RPMI8226 (cell line): ENCODE data around the gene TIMELESS.
"Not testable (repeated sequence)": the region's sequence is repeated elsewhere in the genome, so short reads cannot be mapped to it uniquely, and the experiment has no call there.

ENCODE experiments used
- DNase-seq: peaks from one replicate; pipeline ENCODE4 v3.0.0-alpha.2; 2015

TIMELESS gene

DNA sequence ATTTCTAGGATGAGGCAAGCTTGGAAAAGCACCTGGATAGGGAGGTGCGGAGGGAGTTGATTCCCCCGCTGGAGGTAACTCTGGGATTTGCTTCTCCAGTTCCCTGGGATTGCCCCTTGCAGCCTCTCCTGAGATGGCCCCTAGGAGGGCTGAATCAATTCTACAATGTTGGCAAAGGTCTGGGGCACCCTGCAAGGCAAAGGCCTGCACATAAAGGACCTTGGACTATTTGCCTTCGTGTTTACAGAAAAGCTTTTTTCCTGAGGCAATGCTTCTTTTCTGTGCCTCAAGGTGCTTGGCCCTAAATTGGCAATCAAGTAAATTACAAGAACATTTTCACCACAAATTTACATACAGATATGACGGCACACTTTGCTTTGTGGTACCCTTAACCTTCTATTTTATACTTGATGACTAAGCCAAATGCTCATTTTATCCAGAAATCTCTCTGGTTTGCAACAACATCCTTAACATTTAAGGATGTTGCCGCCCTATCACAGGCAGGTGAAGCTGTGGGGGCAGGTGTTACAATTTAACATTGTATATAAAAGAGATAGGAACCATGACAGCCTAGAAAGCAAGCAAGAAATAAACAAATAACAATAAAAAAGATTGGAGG lies 40.3 kb downstream of the TIMELESS start:
- DNase-seq, result no peak

DNA sequence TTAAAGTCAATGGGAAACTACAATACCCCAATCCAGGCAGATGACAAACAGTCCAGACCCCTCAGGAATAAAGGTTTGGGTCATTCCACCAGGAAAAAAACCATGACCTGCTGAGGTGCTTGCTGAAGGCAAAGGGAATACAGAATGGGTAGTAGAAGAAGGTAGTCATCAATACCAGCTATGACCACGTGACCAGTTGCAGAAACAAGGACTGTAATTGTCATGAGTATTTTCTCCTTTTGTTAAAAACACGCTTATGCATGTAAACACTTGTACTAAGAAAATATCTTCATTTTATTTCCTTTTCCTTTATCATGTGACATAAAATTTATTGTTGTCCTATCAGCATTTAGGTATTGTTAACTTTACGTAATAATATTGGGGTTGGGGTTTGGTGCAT lies 45.0 kb downstream of the TIMELESS start:
- DNase-seq, result not testable (repeated sequence)

DNA sequence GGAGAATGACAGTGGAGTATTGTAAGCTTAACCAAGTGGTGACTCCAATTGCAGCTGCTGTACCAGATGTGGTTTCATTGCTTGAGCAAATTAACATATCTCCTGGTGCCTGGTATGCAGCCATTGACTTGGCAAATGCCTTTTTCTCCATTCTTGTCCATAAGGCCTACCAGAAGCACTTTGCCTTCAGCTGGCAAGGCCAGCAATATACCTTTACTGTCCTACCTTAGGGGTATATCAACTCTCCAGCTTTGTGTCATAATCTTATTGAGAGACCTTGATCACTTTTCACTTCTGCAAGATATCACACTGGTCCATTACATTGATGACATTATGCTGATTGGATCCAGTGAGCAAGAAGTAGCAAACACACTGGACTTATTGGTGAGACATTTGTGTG lies 47.6 kb downstream of the TIMELESS start:
- DNase-seq, result not testable (repeated sequence)

DNA sequence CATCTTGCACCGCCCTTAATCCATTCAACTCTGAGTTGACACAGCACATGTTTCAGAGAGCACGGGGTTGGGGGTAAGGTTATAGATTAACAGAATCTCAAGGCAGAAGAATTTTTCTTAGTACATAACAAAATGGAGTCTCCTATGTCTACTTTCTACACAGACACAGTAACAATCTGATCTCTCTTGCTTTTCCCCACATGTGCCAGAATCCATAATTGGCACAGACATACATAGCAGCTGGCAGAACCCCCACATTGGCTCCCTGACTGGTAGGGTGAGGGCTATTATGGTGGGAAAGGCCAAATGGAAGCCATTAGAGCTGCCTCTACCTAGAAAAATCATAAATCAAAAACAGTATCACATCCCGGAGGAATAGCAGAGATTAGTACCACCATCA lies 48.1 kb downstream of the TIMELESS start:
- DNase-seq, result not testable (repeated sequence)

DNA sequence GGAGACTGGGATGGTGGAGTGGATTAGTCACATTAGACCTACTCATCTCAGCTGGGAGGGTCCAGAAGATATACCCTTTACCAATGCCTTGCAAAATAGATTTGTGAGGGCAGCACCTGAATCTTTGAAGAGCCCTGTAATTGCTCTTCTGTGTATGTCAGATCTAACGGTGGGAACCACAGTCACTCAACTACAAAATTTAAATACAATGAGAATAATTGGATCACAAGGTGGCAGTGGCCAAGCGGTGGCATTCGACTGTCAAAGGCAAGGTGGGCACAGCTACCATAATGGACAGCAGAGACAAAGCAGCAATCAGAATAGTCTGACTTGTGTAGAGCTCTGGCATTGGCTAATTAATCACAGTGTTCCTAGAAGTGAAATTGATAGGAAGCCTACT lies 49.8 kb downstream of the TIMELESS start:
- not testable (repeated sequence) for DNase-seq

DNA sequence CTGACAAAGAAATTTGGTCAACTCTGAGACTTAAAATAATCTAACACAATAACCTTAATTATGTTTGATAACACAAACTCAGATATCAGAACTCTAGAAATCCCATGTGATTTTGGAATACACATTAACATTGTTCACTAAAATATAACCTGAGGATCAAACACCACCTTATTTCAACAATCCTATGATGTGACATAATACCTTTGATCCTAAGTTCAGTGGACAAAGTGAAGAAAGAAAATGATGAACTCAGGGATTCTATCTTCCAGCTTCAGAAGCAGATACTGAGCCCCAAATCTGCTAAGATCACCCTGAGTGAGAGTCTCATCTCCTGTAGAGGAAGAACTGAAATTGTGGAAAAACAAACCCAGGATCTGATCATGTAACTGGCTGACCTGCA lies 50.9 kb downstream of the TIMELESS start:
- DNase-seq, result no peak

DNA sequence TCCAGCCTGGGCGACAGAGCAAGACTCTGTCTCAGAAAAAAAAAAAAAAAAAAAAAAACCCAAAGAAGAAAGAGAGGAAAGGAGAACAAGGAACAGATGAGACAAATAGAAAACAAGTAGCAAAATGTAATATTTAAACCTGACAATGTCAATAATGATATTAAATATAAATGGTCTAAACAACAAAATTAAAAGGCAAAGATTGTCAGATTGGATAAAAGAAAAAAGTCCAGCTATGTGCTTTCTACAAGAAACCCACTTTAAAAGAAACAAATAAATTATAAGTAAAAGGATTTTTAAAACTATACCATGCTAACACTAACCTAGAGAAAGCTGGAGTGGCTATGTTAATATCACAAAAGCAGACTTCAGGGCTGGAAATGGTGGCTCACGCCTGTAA lies 56.9 kb downstream of the TIMELESS start:
- no peak for DNase-seq

DNA sequence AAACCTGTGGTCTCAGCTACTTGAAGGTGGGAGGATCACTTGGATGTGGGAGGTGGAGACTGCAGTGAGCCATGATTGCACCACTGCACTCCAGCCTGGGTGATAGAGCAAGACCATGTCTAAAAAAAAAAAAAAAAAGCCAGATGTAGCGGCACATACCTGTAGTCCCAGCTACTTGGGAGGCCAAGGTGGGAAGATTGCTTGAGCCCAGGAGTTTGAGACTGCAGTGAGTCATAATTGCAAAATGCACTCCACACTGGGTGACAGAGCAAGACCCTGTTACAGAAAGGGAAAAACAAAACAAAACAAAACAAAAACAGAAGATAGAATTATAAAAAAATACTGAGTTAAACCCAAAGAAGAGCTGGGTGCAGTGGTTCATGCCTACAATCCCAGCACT lies 57.5 kb downstream of the TIMELESS start:
- no peak for DNase-seq

DNA sequence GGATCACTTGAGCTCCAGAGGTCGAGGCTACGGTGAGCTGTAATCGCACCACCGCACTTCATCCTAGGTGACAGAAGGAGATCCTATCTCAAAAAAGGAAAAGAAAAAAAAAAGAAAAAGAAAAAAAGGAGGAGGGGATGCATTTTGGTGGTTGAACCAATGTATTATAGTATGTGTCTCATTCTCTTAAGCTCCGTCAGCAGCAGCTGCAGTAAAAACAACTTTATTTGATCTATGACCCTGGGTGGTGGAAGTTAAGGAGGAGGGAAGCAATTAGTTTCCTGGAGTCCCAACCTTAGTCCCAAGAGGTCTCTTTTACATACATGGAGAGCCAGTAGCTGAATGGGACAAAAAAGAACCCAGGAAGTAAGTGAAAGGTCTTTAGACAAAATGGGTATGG lies 59.8 kb downstream of the TIMELESS start:
- DNase-seq, result no peak

DNA sequence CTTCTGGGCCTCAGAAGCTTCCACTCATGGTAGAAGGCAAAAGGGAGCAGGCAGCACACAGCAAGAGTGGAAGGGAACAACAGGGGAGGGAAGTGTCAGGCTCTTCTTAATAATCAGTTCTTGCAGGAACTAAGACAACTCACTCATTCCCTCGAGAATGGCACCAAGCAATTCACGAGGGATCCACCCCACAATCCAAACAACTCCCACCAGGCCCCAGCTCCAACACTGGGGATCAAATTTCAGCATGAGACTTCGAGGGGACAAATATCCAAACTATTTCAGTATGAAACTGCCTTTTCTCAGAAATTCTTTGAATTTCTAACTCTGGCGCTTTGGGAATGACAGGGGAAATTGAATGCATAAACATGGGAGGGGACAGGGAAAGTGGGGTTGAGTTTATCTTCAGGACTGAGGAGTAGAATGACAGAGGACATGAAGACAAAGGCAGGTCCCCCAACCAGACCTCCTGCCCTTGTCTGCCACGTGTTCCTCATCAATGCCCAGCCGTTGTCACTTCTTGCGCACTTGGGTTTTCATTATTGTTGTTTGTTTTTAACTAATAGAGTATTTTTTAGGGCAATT lies 62.0 kb downstream of the TIMELESS start:
- no peak for DNase-seq

DNA sequence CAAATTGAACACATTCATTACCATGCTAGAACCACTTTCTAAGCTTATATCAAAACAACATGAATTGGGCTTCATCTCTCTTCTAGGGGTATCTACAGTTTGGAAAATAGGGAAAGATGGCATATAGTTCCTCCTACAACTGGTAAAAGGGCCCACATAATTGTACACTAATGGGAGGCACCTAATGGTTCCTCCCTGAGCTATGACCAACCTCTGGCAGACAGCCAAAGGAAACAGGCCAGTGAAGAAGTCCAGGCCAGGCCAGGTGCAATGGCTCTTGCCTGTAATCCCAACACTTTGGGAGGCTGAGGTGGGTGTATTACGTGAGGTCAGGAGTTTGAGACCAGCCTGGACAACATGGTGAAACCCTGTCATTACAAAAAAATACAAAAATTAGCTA lies 63.4 kb downstream of the TIMELESS start:
- peak; percentile 63 for DNase-seq

DNA sequence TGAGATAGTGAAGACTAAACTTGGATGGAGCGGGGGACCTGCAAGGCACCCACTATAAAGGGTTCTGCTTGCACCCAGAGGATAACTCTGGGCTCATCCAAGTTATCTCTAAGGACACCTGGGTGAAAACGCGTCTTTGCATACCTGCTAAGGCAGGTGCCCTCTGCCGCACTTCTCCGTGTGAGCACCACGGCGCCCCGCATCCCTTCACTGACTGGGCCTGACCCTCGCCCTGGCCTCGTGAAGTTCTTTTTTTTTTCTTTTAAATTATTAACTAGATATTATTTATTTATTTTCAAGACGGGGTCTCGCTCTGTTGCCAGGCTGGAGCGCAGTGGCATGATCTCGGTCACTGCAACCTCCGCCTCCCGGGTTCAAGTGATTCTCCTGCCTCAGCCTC lies 66.6 kb downstream of the TIMELESS start:
- DNase-seq, result no peak

DNA sequence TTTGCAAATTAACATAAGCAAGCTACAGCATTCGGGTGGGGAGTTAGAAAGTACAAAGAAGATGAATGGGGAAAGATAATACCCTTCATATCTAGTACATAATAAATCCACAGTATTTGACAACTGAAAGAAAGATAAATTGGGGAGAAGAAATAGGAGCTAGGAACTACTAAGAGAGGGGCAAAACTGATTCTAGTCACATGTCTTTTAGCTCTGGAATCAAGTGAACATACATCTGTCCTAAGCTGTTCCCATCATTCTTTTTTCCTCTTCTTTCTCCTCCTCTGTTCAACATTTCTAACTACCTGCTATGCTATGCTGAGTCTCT lies 71.3 kb downstream of the TIMELESS start:
- no peak for DNase-seq

DNA sequence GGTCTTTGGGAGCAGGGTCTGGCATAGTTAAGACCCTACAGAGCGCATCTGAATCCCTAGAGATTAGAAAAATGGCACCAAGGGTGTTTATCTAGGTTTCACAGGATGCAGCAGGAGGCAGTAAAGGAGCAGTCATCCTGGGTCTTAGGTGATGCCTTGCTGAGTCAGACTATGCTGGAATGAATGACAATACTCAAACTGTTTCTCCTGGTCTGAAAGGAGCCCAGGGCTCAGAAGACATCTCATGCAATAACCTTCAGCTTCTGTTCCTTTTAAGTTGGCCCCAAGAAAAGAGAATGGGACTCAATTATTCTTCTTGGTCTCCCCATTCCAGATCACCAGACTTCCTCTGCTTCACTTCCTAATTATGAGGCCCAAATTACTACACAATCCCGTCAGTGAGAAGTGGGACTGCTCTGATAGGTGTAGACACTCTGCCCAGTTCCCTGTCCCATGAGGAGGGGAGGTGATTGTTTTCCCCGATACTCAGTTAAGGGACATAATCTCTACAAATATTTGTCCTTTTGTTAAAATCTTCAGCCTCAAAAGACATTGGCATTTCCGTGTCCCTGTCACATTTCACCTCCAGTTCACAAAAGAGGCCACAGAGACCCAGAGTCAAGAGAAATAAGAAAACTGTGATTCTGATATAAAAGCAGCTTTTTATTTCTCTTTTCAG lies 71.8 kb downstream of the TIMELESS start:
- DNase-seq, result no peak

DNA sequence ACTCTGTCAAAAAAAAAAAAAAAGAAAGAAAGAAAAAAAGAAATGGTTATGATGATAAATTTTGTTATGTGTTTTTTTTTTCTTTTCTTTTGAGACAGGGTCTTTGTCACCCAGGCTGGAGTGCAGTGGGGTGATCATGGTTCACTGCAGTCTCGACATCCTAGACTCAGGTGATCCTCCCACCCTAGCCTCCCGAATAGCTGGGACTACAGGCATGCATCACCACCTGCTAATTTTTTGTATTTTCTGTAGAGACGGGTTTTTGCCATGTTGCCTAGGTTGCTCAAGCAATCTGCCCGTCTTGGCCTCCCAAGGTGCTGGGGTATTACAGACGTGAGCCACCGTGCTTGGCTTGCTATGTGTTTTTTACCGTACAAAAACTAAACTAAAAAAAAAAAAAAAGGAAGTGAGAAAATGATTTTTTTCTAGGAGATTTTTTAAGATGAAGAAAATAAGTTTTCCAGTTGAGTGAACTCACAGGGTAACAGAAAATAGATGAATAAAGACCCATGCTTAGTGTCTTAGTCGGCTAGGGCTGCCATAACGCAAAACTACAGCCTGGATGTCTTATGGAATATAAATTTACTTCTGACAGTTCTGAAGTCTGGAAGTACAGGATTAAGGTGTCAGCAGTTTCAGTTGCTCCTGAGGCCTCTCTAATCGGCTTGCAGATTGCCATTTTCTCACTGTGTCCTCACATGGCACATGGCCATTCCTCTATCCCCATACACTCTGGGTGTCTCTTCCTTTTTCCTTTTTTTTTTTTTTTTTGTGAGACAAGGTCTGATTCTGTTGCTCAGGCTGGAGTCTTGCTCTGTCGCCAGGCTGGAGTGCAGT lies 73.4 kb downstream of the TIMELESS start:
- peak; percentile 83 for DNase-seq

DNA sequence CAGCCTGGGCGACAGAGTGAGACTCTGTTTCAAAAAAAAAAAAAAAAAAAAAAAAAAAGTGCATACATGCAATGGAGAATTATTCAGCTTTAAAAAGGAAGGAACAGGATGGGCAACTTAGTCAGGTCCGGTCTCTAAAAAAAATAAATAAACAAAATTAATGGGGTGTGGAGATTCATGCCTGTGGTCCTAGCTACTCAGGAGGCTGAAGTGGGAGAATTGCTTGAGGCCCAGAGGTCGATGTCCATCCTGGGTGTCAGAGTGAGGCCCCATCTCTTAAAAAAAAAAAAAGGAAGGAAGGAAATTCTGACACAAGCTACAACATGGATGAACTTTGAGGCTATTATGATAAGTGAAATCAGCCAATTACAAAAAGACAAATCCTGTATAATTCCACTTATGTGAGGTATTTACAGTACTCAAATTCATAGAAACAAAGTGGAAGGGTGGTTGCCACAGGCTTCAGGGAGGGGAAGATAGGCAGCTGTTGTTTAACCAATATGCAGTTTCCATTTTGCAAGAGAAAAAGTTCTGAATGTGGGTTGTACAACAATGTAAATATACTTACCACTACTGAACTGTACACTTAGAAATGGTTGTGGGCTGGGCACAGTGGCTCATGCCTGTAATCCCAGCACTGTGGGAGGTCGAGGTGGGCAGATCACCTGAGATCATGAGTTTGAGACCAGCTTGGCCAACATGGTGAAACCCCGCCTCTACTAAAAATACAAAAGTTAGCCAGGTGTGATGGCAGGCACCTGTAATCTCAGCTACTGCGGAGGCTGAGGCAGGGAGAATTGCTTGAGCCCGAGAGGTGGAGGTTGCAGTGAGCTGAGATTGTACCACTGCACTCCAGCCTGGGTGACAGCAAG lies 74.3 kb downstream of the TIMELESS start:
- peak; percentile 33 for DNase-seq

DNA sequence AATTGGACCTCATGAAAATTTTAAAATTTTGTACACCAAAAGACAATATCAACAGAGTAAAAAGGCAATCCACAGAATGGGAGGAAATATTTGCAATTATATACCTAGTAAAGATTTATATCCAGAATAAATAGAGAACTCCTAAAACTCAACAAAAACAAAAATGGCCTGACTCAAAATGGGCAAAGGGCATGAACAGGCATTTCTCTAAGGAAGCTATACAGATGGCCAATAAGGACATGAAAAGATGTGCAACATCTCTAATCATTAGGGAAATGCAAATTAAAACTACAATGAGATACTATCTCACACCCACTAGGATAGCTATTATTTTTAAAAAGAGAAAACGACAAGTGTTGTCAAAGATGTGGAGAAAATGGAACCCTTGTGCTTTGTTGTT lies 75.7 kb downstream of the TIMELESS start:
- no peak for DNase-seq

DNA sequence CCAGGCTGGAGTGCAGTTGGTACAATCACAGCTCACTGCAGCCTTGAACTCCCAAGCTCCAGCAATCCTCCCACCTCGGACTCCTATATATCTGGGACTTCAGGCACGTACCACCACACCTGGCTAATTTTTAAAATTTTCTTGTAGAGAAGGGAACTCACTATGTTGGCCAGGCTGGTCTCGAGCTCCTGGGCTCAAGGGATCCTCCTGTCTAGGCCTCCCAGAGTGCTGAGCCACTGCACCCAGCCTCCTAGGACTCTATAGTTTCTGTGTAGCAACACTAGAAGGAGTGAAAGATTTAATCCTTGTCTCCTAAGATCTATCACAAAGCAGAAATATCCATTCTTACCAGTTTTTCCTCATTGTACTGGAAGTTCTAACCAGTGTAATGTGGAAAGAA lies 82.3 kb downstream of the TIMELESS start:
- no peak for DNase-seq
